Anterior cingulate cortex (tissue), 58 donors: ENCODE data around the gene ADAMTS15.

Experiments
- DNase-seq, 58 donors: peaks; one replicate each; lab custom pipeline; 2025; lab: John Stamatoyannopoulos, UW

Gene ADAMTS15

DNA sequence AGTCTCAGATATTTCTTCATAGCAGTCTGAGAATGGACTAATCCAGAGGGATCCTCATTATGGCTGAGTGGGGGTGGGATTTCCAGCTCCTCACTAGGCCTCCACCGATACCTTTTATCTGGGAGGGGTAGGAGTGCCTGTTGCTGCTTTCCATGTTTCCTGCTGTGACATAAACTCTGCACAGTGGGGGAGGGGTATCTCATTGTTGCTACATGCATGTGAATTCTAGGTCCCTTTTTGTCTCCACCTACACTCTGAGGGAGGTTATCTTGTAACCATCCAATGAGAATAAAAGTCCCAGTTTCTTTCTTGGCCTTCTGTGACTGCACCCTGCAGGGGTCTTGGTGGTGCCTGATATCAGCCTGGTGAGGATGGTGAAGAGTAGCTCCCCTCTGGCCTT, 60.5 kb downstream of the ADAMTS15 start:
- no peak for DNase-seq

DNA sequence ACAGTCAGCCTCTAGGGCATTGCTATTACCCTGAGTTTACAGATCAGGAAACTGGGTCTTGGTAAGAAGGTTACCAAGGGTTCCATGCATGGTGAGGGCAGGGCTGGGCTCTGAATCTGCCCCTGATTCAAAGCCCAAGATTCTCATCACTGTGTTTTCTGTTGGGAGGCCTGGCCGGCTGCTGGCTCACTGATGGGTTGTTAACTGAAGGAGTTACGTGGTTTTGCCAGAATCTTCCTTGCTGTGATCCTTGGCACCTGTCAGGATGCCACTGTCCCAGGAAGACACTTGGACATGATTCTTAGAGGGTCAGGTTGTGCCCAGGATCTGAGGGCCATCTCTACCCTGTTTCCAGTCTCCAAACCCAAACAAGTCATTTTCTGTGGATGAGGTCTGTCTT, 61.5 kb downstream of the ADAMTS15 start:
- DNase-seq: no peak

DNA sequence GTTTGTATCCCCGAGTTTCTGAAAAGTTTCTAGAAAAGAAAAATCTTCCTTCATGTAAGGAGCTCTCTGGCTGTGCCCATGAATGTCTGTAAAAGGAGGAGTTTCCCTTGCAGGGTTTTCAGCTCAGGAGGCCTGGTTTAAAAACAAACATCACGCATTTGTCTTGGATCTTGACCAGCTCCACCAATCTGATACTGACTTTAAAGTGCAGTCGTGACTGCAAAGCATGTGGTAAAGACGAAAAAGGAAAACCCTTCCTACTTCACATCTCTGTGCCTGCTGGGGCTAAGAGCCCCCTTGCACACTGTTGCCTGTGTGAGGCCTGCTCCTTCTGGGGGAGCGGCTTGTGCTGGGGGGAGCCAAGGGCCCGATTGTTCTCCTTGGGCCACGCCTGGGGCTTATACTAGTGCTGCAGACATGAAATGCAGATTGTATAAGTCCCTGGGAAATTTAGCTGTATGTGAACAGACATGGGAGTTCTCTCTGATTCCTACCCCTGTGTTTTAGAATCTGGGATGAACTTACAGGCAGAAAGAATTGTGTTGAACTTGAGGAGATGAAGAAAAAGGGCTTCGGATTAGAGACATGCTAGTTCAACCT, 62.1 kb downstream of the ADAMTS15 start:
- no peak for DNase-seq

DNA sequence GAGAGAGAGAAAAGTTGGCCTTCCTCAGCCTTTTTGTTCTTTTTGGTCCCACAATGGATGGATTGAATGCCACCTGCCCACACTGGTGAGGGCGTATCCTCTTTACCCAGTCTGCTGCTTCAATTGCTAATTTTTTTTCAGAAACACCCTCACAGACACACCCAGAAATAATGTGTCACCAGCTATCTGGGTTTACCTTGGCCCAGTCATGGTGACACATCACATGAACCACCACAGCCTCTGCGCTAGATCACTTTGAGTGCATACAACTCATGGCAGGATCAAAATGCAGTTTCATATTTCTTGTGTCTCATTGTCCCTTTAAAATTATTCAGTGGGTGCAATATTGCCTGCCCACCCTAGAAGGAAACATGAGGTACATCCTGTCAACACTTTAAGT, 63.3 kb downstream of the ADAMTS15 start:
- DNase-seq: no peak

DNA sequence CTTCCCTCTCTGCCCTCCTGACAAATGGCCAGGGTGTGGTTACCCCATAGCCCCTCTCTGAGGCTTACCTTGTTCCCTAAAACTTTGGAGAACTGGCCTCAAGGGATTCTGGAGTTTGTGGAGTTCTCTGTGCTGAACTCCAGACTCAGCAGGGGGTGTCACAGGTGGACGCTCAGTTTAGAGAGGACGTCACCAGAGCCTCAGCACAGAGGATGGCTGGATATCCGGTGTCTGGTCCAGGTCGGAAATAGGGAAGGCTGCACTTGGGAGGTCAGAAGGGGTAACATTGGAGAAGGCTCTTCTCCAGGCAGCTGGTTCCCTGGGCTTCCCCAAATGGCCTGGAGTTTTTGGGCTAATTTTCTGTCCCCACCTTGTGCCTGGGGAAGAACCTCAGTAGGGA, 64.2 kb downstream of the ADAMTS15 start:
- no peak for DNase-seq

DNA sequence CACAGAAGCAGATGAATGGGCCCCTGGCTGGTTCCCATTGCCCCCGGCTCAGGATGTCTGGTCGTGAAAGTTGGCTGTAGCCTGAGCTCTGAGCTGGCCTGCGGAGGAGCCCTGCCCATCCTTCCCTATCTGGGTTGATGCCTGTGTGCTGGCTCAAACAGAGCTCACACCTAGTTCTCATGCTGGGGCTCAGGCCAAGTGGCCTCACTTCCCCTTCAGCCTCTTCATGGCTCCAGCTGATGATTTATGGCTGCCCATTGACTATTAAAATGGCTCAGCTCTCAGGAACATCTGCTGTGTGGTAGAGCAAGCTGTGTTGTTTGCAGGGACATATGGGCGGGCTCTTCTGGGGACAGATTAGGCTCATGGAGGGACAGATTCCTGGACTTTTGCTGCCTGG, 64.7 kb downstream of the ADAMTS15 start:
- DNase-seq: peak in 4 of 58 donors; percentile 13 to 36 (median 21)

DNA sequence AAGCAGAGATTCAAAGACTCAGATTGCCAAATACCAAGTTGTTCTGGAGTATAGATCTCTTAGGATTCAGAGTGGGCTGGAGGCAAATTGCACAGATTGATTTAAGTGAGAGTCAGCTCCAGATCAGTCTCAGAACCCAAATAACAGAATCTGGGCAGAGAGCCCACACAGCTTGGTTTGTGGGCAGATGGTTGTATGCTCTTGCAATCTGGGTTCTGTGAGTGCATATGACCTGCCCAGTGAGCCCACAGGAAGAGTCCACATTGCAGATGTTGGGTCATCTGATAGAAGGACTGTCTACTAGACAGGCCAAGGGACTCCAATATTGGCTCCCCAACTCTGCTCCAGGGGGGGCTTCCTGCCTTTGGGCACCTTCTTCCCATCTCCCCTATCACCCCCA, 65.9 kb downstream of the ADAMTS15 start:
- DNase-seq: no peak

DNA sequence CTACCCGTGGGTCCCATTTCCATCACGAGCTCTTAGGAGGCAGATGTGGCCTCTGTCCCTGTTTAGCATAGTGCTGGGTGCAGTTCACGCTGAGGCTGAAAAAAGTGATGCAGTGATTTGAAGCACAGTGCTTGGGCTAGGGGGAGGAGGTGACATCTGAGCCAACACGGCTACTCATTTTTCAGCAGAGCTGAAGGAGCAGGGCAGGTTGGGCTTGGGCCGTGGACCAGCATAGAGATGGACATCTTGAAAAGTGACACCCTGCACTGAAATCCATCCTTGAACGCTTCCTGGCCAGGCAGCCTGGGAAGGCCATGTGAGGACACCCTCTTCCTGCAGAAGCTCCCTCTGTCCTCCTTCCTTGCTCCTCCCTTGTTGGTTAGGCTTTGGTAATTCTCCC, 66.4 kb downstream of the ADAMTS15 start:
- no peak for DNase-seq

DNA sequence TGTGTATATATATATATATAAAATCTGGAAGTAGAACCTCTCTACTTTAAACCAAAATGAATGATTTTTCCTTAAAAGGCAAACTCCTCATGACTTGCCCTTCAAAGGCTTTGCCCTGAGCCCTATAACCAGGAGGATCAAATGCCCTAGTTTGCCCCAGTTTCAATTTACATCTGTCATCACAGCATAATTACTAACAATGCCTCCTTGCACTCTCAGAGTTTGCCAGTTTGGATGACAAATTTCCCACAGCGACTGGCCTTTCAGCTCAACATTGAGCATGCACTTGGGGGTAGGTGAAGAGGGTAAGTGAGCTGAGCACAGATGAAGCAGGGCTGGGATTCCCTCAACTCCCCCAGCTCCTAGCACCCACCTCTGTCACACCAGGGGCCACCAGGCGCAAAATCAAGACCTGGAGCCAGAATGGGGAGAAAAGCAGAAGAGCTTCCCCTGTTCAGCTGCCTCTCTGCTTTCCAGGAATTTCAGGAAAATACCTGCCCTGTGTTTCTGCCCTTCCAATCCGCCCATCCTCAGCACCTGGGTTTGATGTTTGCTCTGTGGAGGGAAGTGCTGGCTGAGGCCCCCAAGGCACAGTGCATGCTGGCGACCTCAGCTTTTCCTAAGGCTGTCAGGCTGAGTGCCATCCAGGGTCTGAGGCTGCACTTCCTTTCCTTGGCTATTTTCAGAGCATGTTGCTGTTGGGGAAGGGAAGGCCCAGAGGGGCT, 67.5 kb downstream of the ADAMTS15 start:
- DNase-seq: no peak

DNA sequence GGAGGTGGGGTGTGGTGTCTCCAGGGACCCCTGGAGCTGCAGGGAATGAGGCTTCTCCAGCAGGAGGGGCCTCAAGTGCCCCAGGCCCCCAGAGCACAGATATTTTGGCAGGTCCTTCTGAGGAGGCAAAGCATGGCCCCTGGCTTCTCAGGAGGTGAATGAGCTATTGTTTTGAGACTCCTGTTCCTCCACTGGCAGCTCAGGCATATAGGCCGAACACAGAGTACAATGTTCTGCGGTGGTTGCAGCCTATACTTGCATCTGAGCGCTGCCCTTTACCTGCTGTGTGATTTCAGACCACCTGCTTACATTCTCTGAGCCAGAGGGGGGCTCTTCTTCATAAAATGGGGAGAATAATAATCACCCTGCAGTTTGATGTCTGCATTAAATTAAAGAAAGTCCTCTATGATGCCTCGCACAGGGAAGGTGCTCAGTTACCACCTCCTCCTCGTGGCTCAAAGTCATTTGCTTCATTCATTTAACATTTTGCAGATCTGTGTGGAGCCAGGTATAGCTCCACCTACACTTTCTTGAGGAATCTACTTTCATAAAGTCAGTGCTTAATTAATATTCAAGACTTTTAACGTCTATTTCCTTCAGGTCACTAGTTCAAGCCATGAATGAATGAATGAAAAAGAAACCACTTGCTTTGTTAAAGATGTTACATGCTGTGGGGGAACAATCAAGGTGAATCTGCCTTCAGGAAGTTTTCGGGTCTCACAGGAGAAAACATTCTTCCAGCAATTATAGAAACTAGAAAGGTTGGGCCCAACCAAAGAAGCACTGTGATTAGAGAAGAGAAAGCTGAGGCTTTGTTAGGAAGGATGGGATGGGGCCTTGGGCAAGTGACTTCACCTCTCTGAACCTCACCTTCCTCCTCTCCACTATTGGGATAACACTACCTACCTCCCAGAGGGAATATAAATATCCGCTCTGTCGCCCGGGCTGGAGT, 68.4 kb downstream of the ADAMTS15 start:
- DNase-seq: no peak

DNA sequence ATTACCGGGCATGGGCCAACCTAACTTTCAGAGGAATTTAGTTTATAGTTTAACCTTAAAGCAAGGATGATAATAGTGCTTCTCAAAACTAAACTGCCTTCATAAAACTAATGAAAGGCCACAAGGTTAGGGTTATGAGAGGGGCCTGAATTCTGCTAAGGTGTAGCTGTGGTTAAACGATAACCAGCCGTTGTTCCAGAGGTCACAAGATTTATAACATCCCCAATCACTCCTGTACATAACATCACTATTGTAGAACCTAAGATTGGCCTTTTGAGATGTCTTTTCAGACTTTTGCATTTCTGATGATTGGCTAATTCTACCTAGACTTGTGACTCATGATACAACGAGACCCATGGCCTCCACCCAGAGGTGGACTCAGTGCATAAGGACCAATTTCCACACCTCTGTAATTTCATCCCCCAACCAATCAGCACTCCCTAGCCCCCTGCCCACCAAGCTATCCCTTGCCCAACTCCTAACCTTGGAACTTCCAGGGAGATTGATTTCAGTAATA, 69.8 kb downstream of the ADAMTS15 start:
- DNase-seq: no peak

DNA sequence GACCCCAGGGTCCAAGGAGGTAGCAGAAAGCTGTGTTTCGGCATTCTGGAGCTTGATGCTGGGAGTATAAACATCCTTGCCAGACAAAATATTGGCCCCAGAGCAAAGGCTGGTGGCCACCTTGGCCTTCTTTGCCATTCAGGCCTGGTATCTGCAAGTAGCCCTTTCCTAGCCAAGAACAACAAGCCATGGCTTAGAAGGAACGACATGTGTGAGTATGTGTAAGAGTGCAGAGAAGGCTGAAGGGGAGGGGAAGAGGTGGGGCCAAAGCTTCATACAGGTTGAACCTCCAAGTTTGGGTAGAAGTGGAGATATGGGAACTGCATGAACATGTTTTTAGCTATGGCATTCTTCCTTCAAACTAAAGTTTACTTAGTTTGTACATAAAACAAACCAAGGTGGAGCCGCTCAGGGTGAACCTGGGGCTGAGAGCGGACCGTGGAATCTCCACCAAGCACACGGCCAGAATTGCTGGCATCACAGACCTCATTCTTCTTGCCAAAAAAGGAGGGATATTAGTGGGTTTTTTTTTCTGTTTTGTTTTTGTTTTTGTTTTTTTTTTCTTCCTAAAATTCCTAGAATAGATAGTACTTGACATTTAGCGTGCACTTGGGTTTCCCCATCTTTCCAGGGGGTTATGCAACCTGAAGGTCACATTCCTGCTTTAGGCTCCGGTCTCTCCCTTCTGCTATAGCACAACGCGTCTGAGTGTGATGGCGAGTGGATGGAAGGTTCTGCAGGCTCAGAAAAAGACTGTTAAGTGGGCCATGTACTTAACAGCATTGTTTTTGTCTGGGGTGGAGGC, 70.9 kb downstream of the ADAMTS15 start:
- no peak for DNase-seq

DNA sequence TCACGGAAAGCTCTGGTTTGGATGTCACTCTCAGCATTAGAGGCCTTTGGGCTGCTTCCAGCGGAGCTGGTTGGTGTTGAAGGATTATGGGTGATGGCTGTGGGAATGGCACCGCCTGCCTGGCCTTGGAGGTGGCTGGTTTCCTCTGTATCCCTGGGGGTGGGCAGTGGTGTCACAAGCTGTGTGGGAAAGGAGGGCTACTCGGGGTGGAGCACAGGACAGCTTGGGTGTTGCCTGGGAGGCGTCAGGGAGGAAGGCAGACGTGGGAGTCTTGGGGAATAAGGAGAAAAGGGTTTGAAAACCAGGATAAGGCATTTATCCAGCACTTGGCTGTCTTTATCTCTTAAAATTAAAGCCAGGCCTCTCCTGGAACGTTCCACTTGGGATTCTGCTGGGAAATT, 71.8 kb downstream of the ADAMTS15 start:
- no peak for DNase-seq

DNA sequence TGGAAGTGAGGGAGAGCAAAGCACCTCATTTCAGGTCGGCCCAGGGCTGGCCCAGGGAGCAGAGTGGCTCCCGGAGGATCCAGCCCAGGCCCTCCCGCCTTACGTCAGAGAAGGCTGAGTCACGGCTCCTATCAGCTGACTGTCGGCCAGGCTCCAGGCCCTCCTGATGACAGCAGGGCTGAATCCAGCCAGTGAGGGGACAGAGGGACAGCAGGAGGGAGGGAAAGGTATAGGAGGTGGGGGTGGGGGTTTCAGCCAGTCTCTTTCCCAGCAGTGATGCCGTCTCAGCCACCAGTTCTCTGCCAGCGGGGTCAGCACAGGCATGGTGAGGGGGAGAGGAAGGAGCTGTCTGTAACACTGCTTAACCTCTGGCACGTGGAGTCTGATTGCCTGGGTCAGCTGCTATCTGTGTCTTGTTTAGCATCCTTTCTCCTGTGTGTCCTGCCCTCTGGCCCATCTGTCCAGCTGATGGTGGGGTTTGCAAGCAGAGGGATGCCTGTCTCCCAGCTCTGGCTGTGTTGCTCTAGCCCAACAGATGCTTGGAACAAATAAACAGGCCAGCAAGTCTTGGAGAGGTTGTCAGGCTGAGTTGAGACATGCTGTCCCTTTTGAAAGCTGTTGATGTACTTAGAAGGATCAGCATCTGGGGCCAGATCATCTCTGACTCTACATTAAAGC, 74.0 kb downstream of the ADAMTS15 start:
- peak in 28 of 58 donors; percentile 5 to 73 (median 22) for DNase-seq

DNA sequence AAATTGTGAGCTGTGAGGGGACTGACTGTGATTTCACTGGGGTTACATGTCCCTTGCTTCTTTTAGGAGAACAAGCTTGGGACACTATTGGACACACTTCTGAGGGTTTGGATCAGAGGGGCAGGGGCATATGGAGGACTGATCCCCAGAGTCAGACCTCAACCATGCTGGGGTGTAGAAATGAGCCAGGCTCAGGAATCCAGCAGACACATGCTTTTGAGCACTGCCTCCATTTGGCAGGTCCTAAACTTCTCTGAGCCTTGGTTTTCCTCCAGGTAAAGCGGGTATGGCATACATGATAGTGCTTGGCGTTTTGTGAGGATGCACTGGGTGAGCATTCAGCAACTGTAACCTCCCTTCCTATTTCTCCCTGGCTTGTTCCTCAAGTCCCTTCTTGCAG, 74.7 kb downstream of the ADAMTS15 start:
- DNase-seq: no peak

DNA sequence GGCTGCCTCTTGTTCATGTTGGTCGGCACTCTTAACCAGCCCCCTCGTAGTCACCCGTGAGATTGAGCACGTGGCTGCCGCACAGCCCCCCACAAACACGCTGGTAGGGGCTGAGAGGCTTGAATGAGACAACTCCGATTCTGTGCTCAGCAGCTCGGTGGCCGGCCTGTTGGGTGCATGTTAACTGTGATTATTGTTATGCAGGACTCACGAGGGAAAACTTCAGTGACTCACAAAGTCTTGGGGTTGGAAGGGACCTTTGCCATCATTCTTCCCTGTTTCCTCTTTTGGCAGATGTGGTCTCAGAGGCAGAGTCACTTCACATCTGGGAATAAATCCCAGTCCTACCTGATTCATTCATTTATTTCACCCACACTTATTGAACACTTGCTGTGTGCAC, 75.2 kb downstream of the ADAMTS15 start:
- no peak for DNase-seq

DNA sequence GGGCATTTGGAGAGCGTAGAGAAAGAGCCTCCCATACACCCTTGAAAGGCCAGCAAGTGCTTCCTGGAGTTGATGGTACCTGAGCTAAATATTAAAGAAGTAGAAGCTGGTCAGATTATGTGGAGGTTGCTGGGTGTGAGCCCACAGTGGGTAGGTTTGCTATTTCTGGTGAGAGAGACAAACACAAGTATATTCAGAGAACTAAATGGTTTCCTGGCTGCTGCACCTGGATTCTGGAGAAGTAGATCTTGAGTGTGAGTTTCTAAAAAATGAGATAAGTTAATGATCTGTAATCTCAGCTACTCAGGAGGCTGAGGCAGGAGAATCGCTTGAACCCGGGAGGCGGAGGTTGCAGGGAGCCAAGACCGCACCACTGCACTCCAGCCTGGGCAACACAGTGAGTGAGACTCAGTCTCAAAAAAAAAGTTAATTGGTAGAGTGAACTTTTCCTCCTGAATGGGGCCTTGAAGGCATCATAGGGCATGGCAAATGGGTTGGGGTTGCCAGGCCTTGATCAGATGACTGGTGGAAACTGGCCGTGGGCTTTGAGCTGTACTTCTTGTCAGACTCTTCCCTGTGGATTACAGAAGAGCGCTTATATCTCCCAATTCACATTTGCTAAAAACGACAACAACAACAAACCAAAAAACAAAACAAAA, 75.8 kb downstream of the ADAMTS15 start:
- DNase-seq: no peak

DNA sequence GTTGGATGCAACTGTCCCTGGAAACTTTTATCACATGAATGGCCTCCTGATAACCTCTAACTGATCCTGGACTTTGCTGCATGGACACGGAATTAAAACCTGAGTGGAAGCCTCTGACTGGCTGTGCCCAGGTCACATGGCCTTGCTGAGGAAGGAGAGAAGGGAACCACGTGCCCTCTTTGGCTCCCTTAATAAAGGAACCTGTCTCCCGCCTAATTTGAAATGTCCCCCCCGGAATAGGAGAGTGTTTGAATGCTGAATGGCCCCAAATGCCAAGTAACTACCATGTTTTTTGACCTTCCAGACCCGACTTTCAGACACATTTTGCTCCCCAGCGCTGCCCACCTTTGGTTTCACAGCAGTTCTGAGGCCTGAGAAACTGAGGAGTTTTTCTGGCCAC, 76.9 kb downstream of the ADAMTS15 start:
- DNase-seq: no peak
